Measurements from ENCODE around the gene ZNF280D. TPM values are rescaled to one million over a fixed set of nuclear protein-coding genes. Genes with fewer than 3 reads are reported as not detected.

Gene ZNF280D
- total and polyA plus RNA-seq, 2 of the 4 experiments (the other 2 are of a cell fraction): 8.3 to 21.0 TPM

DNA sequence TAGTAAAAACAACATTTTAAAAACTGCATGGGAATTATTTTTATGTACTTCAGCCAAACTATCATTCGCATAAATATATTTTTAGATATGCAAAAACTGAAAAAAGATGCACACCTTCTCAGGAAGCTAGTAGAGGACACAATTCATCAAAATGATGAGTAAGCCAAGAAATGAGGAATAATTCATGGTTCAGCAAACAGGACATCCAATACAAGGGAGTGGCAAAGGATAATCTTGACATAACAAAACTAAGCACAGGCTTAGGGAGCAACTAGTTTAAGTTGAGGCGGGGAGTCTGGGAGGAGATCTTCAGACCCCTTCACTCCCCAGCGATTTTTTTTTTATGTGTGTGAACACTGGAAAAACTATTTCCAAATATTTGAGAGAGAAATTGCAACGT, 93.7 kb downstream of the ZNF280D start:
- H4K5ac ChIP-seq (ENCODE audit: low read depth, low read length): peak overlapping the region; percentile 57; the same call in 1 of the 2 replicates
- H3K18ac ChIP-seq (ENCODE audit: low read depth, low read length): no peak overlapping the region; the same call in 1 of the 2 replicates
- intact Hi-C loops (cut with micrococcal nuclease) (loop anchor here (5.0 kb wide), 1 partner anchor 142 kb away; no protein-coding TSS in a partner anchor), in situ Hi-C loops (cut with MboI; ENCODE audit: low sequenced_read_pairs) (no loop called here), dilution Hi-C loops (cut with HindIII; ENCODE audit: low sequenced_read_pairs, unreplicated experiment) (no loop called here)
- peaks cover 2% of the 10 kb centered on the region; the same call in 1 of the 2 replicates for H3K4me1 ChIP-seq (ENCODE audit: control insufficient read depth, insufficient read depth, low read length)
- no peaks in the 10 kb centered on the region for H3K9me3 ChIP-seq (ENCODE audit: control insufficient read depth, insufficient read depth, low read length)
- H3K9me1 ChIP-seq (ENCODE audit: insufficient read depth, low read length): peaks cover 4% of the 10 kb centered on the region; the same call in 1 of the 2 replicates
- H2BK120ac ChIP-seq (ENCODE audit: low read depth, low read length): peak overlapping the region; percentile 11; the same call in 1 of the 2 replicates
- H3K4me2 ChIP-seq (ENCODE audit: low read depth, low read length): no peak overlapping the region
- no peak overlapping the region for H2AFZ ChIP-seq (replicated peaks; ENCODE audit: low read length, poor library complexity)
- no peak overlapping the region for H3K27ac ChIP-seq (ENCODE audit: insufficient read depth, low read length)
- H2BK15ac ChIP-seq (ENCODE audit: low read depth, low read length): no peak overlapping the region
- H2AK9ac ChIP-seq (replicated peaks; ENCODE audit: low read depth, low read length, poor library complexity): no peak overlapping the region
- ATAC-seq (ENCODE audit: low read depth) (no peak), DNase-seq (no peak)
- peaks cover 3% of the 10 kb centered on the region; the same call in 1 of the 2 replicates for H3K36me3 ChIP-seq (ENCODE audit: control insufficient read depth, insufficient read depth, low read length)
- no peak overlapping the region for H2BK5ac ChIP-seq (ENCODE audit: low read depth, low read length, poor library complexity, severe bottlenecking)
- H3K9ac ChIP-seq (ENCODE audit: low read depth, low read length): no peak overlapping the region
- no peak overlapping the region for H2AK5ac ChIP-seq (ENCODE audit: low read depth, low read length)
- no peak overlapping the region for H2BK20ac ChIP-seq (ENCODE audit: low read depth, low read length)
- H4K91ac ChIP-seq (ENCODE audit: insufficient read depth, low read depth, low read length): no peak overlapping the region
- no peak overlapping the region; the same call in 1 of the 2 replicates for H3K4ac ChIP-seq (ENCODE audit: low read depth, low read length)
- no peak overlapping the region; a peak in 1 of 4 replicates for H4K8ac ChIP-seq (ENCODE audit: low read depth in 2 of 2, low read length in 2 of 2)
- H4K20me1 ChIP-seq (ENCODE audit: insufficient read depth, low read length): no peaks in the 10 kb centered on the region
- peaks cover 3 to 6% of the 10 kb centered on the region in 2 experiments; a peak in 1 of 4 replicates for H3K79me1 ChIP-seq (ENCODE audit: low read depth in 1 of 2, low read length in 2 of 2)
- no TSS peak for BruUV-seq (replicated peaks)
- CTCF ChIA-PET: interaction anchor here (0.6 kb wide), 1 partner anchor 33 kb away, joined by 4 read pairs; no protein-coding TSS in a partner anchor
- H3K56ac ChIP-seq (ENCODE audit: extremely low read depth, insufficient read depth, low read length): no peak overlapping the region
- no peaks in the 10 kb centered on the region for H3K27me3 ChIP-seq (ENCODE audit: control insufficient read depth, insufficient read depth, low read length)
- WGBS, 2 experiments (ENCODE audit: extremely low coverage in 2 of 2, insufficient read length in 1 of 2): no CpG with 5 or more reads among the region's 4 CpGs
- no peak overlapping the region for H3K4me3 ChIP-seq (ENCODE audit: insufficient read depth, low read depth, low read length)
- TF ChIP-seq RAD21 (IDR thresholded peaks at IDR 0.05; ENCODE audit: low read length) (no peak), POLR2A (IDR thresholded peaks at IDR 0.05; ENCODE audit: low read depth, low read length) (no peak), BHLHE40 (IDR thresholded peaks at IDR 0.05; ENCODE audit: low read depth, low read length) (no peak), MAFK (IDR thresholded peaks at IDR 0.05; ENCODE audit: low read depth, low read length) (no peak), SMC3 (IDR thresholded peaks at IDR 0.05; ENCODE audit: low read depth, low read length) (no peak)
- TF ChIP-seq, protein P1, sequence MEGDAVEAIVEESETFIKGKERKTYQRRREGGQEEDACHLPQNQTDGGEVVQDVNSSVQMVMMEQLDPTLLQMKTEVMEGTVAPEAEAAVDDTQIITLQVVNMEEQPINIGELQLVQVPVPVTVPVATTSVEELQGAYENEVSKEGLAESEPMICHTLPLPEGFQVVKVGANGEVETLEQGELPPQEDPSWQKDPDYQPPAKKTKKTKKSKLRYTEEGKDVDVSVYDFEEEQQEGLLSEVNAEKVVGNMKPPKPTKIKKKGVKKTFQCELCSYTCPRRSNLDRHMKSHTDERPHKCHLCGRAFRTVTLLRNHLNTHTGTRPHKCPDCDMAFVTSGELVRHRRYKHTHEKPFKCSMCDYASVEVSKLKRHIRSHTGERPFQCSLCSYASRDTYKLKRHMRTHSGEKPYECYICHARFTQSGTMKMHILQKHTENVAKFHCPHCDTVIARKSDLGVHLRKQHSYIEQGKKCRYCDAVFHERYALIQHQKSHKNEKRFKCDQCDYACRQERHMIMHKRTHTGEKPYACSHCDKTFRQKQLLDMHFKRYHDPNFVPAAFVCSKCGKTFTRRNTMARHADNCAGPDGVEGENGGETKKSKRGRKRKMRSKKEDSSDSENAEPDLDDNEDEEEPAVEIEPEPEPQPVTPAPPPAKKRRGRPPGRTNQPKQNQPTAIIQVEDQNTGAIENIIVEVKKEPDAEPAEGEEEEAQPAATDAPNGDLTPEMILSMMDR (conservative IDR thresholded peaks at IDR 0.05; ENCODE audit: low read depth, low read length): no peak
- H3K23ac ChIP-seq (ENCODE audit: low read depth, low read length): no peak overlapping the region
- POLR2A ChIA-PET (ENCODE audit: unreplicated experiment): interaction anchor here (0.6 kb wide), 1 partner anchor 80 kb away, joined by 5 read pairs; no protein-coding TSS in a partner anchor
- H3K14ac ChIP-seq (replicated peaks; ENCODE audit: low read depth, low read length): no peak overlapping the region
